NCI-H2196 treated with DMSO at 0.1 percent for 48 hours (cell line): ENCODE data around the gene FAM107A.
A peak's percentile ranks its signal among the peaks of the same experiment; 100 is the strongest.

Source experiments
- DNase-seq: peaks from one replicate; lab custom pipeline; 2025; ENCODE audit not compliant: unreplicated experiment; lab: John Stamatoyannopoulos, UW

The FAM107A gene

DNA sequence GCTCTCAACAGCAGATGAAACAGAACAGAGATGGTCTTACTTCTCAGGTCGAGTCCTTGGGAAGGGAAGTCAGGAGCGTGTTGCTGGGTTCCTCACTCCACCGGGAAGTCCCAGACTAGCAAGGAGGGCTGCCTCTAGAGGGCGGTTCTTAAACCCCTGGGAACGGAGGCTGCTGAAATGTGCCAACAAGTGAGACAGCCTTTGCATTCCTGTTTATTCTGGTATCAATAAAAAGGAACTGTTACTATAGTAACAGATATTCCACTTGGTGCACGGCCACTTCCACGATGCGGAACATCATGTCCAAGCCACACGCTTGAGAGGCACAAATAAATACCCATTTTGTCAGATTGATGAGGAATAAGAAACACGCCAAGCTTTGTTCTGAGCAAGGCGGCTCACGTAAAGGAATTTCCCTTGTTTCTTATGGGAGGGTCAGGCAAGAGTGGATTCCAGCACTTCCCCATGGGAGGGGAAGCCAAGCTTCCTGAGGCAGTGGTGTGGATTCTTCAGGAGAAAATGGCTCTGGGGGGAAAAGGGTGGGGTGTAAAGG lies at the start of gene FAM107A:
FAM107A (minus strand) TSS at position 123 of the 553 bp plus-strand sequence. CDS start 7,531 bp downstream, outside the sequence.
- DNase-seq, result no peak

DNA sequence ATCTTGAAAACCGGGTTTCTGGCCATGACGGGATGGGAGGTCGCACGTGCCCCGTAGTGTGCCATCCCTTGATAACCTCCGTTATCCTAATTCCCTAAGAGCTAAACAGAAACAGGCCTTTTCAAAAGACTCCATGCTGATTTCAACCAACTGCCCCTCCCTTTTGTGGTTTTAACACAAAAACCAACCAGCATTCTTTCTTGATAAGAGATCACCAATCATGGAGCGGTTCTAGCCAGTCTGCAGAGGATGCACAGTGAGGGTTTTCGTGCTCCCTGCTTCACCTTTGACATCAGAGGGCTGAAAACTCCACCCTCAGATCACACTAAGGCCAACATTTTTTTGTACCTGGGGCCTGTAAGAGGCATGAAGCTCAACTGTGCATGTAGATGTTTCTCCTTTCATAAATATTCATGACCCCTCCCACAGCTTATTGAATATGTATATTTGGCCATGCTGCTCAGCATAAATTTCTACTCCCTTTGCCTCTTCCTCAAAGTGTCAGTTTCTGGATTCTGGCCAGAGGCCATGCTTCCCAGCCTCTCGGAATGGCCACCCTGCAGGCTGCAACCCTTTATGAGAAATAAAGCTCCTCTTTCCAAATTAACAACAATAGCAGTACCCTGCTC lies 48.1 kb upstream of the FAM107A start:
- DNase-seq, result no peak

GRCh38 chr3:58624550-58624949 lies 47.4 kb upstream of the FAM107A start:
- no peak for DNase-seq

DNA sequence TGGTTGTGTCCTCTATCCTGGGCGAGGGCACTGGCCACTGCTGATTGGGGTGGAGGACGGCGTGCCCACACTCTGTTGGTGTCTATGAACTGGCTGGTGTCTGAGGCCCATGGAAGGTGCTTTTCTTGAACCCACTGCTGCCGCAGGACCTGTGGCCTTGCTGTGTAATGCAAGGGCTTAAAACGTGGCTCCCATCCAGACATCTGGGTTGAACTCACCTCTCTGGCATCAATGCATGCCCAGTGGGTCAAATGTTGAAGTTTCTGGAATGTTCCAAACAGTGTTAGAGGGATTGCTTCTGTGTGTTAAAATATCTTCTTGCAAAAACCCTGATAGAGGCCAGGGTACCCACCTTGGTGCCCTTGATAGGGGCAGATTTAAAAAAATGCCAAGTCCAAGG lies 46.8 kb upstream of the FAM107A start:
- DNase-seq, result no peak

DNA sequence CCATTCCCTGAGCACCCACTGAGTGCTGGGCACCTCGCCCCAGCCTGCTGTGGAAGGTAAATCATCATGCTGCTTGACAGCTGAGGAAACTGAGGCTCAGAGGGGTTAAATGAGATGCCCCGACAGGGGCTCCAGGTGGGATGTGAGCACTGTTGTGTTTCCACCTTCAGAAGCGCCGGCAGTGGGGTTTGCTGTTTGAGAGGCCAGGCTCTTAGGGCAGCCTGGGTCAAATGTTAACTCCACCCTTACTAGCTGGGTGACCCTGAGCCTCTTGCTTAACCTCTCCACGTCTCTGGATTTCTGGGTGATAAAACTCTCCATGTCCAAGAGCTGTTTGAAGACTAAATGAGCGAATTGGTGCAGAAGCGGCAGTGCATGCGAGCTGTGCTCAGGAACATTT lies 46.3 kb upstream of the FAM107A start:
- no peak for DNase-seq

- no peak for DNase-seq
Observed at GRCh38 chr3:58622892-58623291, 45.7 kb upstream of the FAM107A start.

GRCh38 chr3:58622436-58622835 lies 45.2 kb upstream of the FAM107A start:
- no peak for DNase-seq

DNA sequence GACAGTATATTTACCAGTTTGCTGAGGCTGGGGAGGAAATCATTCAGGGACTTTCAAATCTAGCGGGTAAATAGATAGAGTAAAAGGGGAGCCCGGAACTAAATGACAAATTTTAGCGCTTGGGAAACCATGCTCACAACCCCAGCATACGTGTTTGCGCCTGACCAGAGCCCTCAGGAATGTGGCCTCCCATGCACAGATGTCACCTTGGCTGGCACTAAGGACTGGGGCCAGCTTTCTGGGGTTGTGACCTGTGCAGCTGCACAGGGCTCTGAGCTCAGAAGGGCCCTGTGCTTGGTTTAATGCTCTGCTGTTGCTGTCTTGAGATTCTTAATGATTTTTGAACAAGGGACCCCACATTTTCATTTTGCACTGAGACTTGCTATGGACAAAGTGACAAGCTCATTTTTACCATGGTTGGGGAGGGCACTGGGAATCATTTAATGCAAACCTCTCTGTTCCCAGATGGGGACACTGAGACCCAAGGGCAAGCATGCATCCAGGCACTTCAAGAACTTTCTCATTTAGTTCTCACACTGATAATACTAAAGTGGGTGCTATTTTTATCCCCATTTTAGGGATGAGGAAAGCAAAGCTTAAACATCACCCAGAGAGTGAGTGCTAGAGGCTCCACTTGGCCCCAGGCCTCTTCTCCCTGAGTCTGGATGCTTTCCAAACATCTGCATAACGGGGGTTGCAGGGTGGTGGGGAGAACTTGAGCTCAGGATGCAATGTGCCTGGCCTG lies 44.1 kb upstream of the FAM107A start:
- no peak for DNase-seq

- no peak for DNase-seq
Observed at GRCh38 chr3:58620421-58620820, 43.2 kb upstream of the FAM107A start.

GRCh38 chr3:58617338-58617761 lies 40.2 kb upstream of the FAM107A start:
- no peak for DNase-seq

DNA sequence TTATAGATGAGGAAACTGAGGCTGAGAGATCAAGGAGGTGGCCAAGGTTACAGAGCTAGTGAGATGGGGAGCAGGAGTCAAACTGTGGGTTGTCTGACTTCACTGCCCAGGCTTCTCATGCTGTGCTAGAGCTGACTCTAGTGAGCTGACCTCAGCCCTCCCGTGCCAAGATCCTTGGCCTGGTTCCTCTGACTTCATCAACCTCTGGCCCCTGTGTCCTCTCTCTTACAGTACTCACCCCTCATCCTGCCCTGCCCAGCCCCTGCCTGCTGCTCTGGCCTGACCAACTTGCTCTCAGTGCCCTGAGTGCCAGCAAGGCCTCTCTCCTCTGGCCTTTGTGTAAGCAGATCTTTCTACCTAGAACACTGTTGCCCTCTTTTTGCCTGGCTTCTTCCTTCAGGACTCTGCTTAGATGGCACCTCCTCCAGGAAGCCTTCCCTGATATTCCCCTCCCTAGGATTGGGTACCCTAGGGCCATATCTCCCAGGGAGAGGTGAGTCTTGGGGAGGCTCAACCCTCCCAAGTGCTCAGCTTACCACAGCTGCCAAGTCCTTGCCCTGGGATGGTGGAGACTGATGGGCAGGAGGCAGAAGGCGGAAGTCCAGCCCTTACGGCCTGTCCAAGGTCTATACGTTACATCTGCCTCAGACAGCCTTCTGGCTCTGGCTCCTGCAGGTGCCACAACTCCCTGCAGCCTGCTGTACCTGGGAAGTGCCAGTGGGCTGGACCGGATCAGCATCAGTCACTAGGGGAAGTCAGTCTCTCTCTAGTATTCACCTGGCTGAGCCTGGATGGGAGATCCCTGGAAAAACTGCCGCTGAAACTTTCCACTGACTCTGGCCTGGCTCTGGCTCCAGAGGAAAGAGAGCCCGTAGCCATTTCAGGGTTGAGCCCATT lies 36.3 kb upstream of the FAM107A start:
- no peak for DNase-seq

DNA sequence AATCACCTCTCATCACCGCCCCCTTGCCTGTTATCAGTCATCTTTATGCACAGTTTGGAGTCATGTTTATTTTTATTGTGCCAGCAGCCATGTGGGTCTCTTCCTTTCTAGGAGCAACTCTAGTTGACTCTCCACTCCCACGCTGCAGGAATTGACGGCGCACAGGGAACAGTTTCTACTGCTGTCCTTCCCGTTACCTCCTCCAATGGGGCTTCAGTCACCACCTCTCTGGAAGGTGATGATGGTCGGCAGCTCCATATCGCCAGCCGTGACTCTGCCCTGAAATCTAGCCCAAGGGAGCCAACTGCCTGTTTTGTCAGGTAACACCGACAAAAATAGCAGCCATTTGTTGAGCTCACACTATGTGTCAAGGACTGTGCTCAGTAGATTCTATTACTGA lies 35.6 kb upstream of the FAM107A start:
- no peak for DNase-seq

DNA sequence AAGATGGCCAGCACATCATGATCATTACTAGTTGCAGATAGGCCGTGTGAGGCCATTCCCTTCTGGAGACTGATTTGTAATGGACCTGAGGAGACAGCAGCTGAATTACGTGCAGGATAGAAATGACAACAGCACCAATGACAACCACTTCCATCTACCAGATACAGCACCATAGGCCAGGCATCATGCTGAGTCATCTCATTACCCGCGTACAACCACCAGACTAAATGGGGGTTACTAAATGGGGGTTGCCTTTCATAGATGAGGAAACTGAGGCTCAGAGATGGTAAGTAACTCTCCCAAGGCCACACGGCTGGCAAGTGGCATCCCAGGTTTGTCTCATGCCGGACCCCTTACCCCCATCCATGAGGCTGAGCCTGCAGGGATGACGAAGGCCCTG lies 32.8 kb upstream of the FAM107A start:
- DNase-seq, result no peak

DNA sequence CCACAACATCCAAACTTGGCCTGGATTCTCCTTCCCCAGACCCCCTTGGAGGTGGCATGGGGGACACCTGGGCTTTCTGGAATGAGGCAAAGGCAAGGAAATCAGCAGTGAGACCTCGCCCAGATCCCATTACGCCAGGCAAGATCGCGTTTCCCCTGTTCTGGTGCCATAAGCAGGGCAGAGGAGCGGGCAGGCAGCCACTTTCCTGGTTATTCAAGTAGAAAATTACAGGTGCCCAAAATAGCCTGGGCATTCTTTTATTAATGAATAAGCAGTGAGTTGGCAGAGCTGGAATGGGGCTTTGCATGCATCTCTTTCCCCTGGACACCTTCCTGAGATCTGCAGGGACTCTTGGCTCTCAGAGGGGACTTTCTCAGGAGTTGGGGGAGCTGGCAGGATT lies 31.5 kb upstream of the FAM107A start:
- peak; percentile 44 for DNase-seq

DNA sequence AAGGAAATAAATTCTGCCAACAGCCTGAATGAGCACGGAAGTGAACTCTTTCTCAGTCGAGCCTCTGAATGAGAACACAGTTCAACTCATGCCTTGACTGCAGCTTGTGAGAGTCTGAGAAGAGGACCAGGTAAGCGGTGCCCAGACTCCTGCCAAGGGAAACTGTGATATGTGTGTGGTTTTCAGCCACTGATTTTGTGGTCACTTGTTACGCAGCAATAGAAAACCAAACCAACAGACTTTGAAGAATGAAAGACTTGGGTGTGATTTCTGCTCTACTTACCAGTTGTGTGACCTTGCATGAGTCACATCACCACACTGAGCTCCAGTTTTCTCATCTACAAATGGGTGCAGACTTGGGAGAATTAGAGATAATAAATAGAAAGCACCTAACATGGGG lies 30.6 kb upstream of the FAM107A start:
- DNase-seq, result no peak

DNA sequence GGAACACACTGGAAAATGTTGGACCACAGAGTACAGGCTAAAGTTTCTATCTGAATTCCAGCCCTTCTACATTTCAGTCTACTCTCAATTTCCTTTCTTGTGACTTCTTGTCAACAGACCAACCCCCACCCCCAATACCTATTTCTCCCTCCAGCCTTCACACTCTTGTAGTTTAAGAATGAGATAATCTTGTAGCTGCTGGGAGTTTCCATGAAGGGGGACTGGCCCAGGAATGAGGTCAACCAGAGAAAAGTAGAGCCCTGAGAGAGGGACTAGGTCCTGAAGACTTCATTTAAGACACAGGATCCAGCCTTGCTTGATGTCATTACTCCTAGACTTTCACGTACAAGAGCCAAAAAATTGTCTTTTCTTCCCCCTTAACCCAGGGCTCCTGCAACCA lies 29.5 kb upstream of the FAM107A start:
- no peak for DNase-seq

- no peak for DNase-seq
Observed at GRCh38 chr3:58604031-58604430, 26.8 kb upstream of the FAM107A start.

DNA sequence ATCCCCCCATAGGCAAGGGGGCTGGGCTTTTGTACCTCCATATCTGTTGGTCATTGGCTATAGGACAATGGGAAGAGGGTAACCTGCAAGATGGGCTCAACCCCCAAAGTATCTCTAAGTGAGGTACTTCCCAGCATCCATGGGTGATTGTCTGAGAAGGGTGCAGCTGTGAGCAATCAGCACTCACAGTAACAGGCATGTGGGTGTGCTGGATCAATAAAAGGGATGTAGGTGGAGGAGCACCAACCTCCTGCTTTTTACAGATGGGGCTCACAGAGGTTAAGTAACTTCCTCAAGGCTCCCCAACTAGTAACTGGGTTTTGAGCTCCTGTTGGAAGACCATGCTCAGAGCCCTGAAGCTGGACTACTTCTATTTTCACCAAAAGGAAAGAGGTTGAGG lies 26.4 kb upstream of the FAM107A start:
- no peak for DNase-seq

DNA sequence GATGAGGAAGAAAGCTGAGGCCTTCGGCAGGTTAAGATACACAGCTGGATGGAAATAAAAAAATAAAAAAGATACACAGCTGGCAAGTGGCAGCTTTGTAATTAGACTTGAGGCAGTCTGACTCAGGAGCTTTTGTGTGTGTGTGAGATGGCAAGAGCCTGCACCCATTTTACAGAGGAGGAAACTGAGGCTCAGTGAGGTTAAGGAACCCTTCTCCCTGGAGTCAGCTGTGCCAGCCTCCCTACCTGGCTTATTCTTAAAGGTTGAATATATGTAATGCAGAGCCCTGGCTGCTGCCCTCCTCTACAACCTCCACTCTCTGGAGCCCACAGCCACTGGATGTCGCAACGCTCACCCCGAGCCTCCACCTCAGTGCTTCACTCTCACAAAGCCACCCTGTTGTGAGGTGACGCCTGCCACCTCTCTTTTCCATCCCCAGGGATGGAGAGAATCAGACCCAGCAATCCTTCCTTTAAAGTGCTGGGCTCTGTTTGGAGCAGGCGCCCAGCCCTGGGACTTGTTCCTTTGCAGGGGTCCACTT lies 20.6 kb upstream of the FAM107A start:
- DNase-seq, result no peak

DNA sequence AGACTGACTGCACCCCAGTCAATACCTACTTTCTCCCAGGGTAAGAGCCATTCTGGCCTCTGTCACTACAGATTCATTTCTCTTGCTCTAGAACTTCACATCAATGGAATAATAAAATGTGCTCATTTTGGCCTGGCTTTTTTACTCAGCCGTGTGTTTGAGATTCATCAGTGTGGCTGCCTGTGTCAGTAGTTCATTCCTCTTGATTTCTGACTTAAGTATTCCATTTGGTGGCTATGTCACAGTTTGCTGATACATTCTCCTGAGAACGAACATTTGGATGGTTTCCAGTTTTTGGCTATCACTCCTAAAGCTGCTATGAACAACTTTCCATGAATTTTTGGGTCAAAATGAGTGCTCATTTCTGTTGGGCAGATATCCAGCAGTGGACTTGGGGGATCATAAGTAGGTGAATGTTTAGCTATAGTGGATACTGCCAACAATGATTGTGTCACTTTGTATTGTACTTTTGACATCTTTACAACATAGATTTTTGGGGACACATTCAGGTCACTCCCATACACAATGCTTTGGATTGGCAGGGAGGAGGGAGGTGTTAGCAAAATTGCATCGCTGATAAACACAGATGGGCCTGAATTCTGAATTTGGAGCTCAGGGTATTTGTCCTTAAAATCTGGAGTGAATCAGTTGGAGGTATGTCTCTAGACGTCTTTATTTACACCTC lies 19.8 kb upstream of the FAM107A start:
- DNase-seq, result no peak

DNA sequence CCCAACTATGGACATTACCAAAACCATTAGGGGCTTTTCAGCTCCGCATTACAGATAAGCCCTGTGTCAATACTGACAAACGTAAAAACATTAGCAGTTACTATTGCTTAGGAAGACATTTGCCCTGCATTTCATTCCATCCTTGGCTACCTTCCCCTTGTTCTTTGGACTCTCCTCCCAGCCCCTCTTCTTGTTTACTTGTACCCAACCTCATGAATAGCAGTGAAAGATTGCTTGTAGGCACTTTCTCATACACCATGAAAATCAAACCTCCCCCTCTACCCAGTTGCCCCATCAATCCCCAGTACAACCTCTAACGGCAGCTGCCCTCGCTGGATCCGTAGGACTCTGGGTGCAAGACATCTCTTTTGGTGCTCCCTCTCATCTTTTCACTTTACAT lies 16.9 kb upstream of the FAM107A start:
- no peak for DNase-seq
